Vagina (tissue), 2 donors: ENCODE results near the gene COL7A1.

Experiments
- POLR2AphosphoS5 ChIP-seq, 2 donors: sonication (generic); formaldehyde crosslinking; IDR thresholded peaks; one replicate each; pipeline ENCODE4 v1.9.0; 2017; ENCODE audit warnings: antibody characterized with exemption in 2 of 2, mild to moderate bottlenecking in 2 of 2, low read depth in 1 of 2; ENCODE audit not compliant: insufficient read depth in 1 of 2
- TF ChIP-seq, protein P1 (sequence below), 3 experiments: fragments of 450-650 bp in 2 of 3; fragments of 200-600 bp in 1 of 3; sonication (generic) in 1 of 3; IDR thresholded peaks; one replicate each; pipeline ENCODE4 v1.5.1; 2017 to 2019; ENCODE audit warnings: antibody characterized with exemption in 3 of 3, mild to moderate bottlenecking in 2 of 3, moderate library complexity in 2 of 3

DNA sequence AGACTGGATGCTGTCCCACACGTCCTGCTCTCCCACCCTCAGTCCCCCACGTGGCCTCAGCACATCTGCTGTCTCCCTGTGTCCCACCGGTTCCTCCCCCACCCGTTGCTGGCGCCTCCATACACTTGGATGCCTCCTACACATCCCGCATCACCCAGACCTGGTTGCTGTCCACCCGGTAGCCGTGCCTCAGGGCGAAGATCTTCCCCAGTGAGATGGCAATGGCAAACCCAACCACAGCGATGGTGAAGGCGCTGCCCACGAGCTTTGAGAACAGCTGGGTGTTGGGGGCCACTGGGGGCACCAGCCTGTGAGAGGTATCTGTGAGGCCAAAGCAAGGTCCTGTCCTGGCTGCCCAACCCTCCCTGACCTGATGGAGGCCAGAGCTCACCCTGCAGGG, 35.7 kb upstream of the COL7A1 start:
- TF ChIP-seq, protein P1, sequence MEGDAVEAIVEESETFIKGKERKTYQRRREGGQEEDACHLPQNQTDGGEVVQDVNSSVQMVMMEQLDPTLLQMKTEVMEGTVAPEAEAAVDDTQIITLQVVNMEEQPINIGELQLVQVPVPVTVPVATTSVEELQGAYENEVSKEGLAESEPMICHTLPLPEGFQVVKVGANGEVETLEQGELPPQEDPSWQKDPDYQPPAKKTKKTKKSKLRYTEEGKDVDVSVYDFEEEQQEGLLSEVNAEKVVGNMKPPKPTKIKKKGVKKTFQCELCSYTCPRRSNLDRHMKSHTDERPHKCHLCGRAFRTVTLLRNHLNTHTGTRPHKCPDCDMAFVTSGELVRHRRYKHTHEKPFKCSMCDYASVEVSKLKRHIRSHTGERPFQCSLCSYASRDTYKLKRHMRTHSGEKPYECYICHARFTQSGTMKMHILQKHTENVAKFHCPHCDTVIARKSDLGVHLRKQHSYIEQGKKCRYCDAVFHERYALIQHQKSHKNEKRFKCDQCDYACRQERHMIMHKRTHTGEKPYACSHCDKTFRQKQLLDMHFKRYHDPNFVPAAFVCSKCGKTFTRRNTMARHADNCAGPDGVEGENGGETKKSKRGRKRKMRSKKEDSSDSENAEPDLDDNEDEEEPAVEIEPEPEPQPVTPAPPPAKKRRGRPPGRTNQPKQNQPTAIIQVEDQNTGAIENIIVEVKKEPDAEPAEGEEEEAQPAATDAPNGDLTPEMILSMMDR (IDR thresholded peaks at IDR 0.05): no peak
- TF ChIP-seq POLR2AphosphoS5 (IDR thresholded peaks at IDR 0.05; ENCODE audit: insufficient read depth in 1 of 2, low read depth in 1 of 2): no peak
